HepG2 (cell line): Measurements from ENCODE around the gene C16orf95. TPM values are rescaled to one million over a fixed set of nuclear protein-coding genes. Genes with fewer than 3 reads are reported as not detected.

Source experiments
- ATAC-seq: fragments of 200-7000 bp; cut with Tn5 transposase; 3 replicates; pipeline ENCODE4 v1.9.1; 2020; ENCODE audit warnings: mild to moderate bottlenecking, moderate library complexity
- BruUV-seq: library from RNA; stranded (reverse); fragments of 400-500 nt; replicated peaks from 2 replicates; lab custom pipeline; 2021; lab: Mats Ljungman, UMichigan
- CTCF ChIA-PET: fragments of 300-600 bp; formaldehyde crosslinking; extraction: SDS; loops from one replicate; lab custom pipeline; 2021; ENCODE audit warnings: low total read pairs, inconsistent platforms, low intra/inter-chr PET ratio; lab: Yijun Ruan, JAX
- POLR2A ChIA-PET: fragments of 350-600 bp; sonication (Branson Sonifier 250); formaldehyde crosslinking; loops from one replicate; lab custom pipeline; 2020; ENCODE audit warnings: antibody characterized with exemption, inconsistent platforms; lab: Yijun Ruan, JAX
- DNase-seq: peaks from one replicate; pipeline ENCODE4 v3.0.0-alpha.2; 2015; ENCODE audit warnings: low spot score
- FAIRE-seq: peaks from 3 replicates; lab custom pipeline; 2011; peaks lifted over from hg19 to GRCh38; lab: Jason Lieb, UNC
- H2AFZ ChIP-seq: one replicate; pipeline ENCODE4 v1.6.1; 2011; ENCODE audit warnings: low read length, inconsistent platforms
- H3K27ac ChIP-seq: fragments of 300-600 bp; 3 replicates; pipeline ENCODE4 v1.8.0; 2011; ENCODE audit warnings: mixed run types, mild to moderate bottlenecking, mixed read lengths, low read length, inconsistent platforms; ENCODE audit not compliant: insufficient read depth; ENCODE audit errors: extremely low read length
- H3K27me3 ChIP-seq, 2 experiments: fragments of 200-600 bp in 1 of 2; 2 replicates in 1 of 2; 3 replicates in 1 of 2; pipeline versions ENCODE4 v1.6.0 to v1.8.0; 2011; ENCODE audit warnings: low read length in 2 of 2, mild to moderate bottlenecking in 2 of 2, moderate library complexity in 2 of 2, inconsistent platforms in 1 of 2; ENCODE audit not compliant: insufficient read depth in 2 of 2, control insufficient read depth in 1 of 2
- H3K36me3 ChIP-seq, 2 experiments: fragments of 200-600 bp in 1 of 2; replicated peaks in 1 of 2; 2 replicates in 1 of 2; 3 replicates in 1 of 2; pipeline versions ENCODE4 v1.5.1 to v1.8.0; 2011; ENCODE audit warnings: low read length in 2 of 2, inconsistent platforms in 1 of 2; ENCODE audit not compliant: insufficient read depth in 2 of 2, control insufficient read depth in 1 of 2
- H3K4me1 ChIP-seq: 2 replicates; pipeline ENCODE4 v1.5.1; 2012; ENCODE audit warnings: low read length, inconsistent platforms; ENCODE audit not compliant: insufficient read depth
- H3K4me2 ChIP-seq: 2 replicates; pipeline ENCODE4 v1.6.0; 2011; ENCODE audit warnings: low read depth, low read length, inconsistent platforms
- H3K4me3 ChIP-seq, 3 experiments: fragments of 200-600 bp in 1 of 3; sonication (generic), shearing (Covaris generic) in 1 of 3; replicated peaks in 1 of 3; 2 replicates each; pipeline ENCODE4 v1.5.1; 2011 to 2016; ENCODE audit warnings: low read length in 3 of 3, inconsistent platforms in 2 of 3, low read depth in 2 of 3, mild to moderate bottlenecking in 2 of 3, control low read depth in 1 of 3, mixed read lengths in 1 of 3; ENCODE audit not compliant: insufficient read depth in 1 of 3
- H3K79me2 ChIP-seq: one replicate; pipeline ENCODE4 v1.6.1; 2011; ENCODE audit warnings: low read length, inconsistent platforms; ENCODE audit not compliant: insufficient read depth
- H3K9ac ChIP-seq: 2 replicates; pipeline ENCODE4 v1.6.0; 2011; ENCODE audit warnings: mild to moderate bottlenecking, low read depth, low read length, inconsistent platforms; ENCODE audit not compliant: insufficient read depth
- H3K9me3 ChIP-seq: 2 replicates; pipeline ENCODE4 v1.5.1; 2012; ENCODE audit warnings: mild to moderate bottlenecking, low read length
- H4K20me1 ChIP-seq: 2 replicates; pipeline ENCODE4 v1.6.0; 2011; ENCODE audit warnings: inconsistent platforms, mild to moderate bottlenecking, low read length, moderate library complexity; ENCODE audit not compliant: insufficient read depth
- AHDC1 ChIP-seq: sonication (generic); formaldehyde crosslinking; IDR thresholded peaks from 2 replicates; pipeline ENCODE4 v1.5.1; 2020; ENCODE audit warnings: mild to moderate bottlenecking, missing genetic modification reagents, borderline replicate concordance
- CBX2 ChIP-seq, 2 experiments: fragments of 200-600 bp in 1 of 2; sonication (generic); formaldehyde crosslinking in 1 of 2; IDR thresholded peaks; 2 replicates each; pipeline versions ENCODE4 v1.7.0 to v1.8.1; 2018 to 2022; ENCODE audit warnings: low read depth in 2 of 2, low read length in 1 of 2, mild to moderate bottlenecking in 1 of 2, missing genetic modification reagents in 1 of 2
- KDM2A ChIP-seq: sonication (generic); formaldehyde crosslinking; IDR thresholded peaks from 2 replicates; pipeline ENCODE4 v1.4.0; 2020; ENCODE audit warnings: low read depth, missing genetic modification reagents, borderline replicate concordance
- MAFG ChIP-seq: sonication (generic); formaldehyde crosslinking; IDR thresholded peaks from 2 replicates; pipeline ENCODE4 v1.5.1; 2020; ENCODE audit warnings: mild to moderate bottlenecking, missing genetic modification reagents
- MED8 ChIP-seq: sonication (generic); formaldehyde crosslinking; IDR thresholded peaks from 2 replicates; pipeline ENCODE4 v1.8.1; 2023; ENCODE audit warnings: mild to moderate bottlenecking, missing genetic modification reagents; ENCODE audit not compliant: insufficient replicate concordance
- NFIB ChIP-seq: sonication (generic); formaldehyde crosslinking; IDR thresholded peaks from 2 replicates; pipeline ENCODE4 v1.9.0; 2021; ENCODE audit warnings: missing genetic modification reagents, mild to moderate bottlenecking, borderline replicate concordance
- PREB ChIP-seq: sonication (generic); formaldehyde crosslinking; IDR thresholded peaks from 2 replicates; pipeline ENCODE4 v1.4.0; 2020; ENCODE audit warnings: missing genetic modification reagents
- ZNF264 ChIP-seq: sonication (generic); formaldehyde crosslinking; IDR thresholded peaks from 2 replicates; pipeline ENCODE4 v1.4.0; 2020; ENCODE audit warnings: missing genetic modification reagents
- ZNF326 ChIP-seq: sonication (generic); formaldehyde crosslinking; IDR thresholded peaks from 2 replicates; pipeline ENCODE4 v1.4.0; 2020; ENCODE audit warnings: missing genetic modification reagents, borderline replicate concordance
- WGBS: methylation state at CpG from one replicate; pipeline ENCODE4 v1.1.6; 2017; ENCODE audit warnings: low lambda C conversion rate; 5-methylcytosine and 5-hydroxymethylcytosine counted together
- in situ Hi-C: cut with HindIII; loops from 2 replicates; pipeline ENCODE4 v1.10.0; 2017; ENCODE audit warnings: low pct_unique_long_range_greater_than_20kb; ENCODE audit not compliant: extremely low pct_ligation_motif_present
- intact Hi-C: fragments of 100-400 bp; cut with micrococcal nuclease; formaldehyde crosslinking; loops from one replicate; pipeline ENCODE4 v1.10.0; 2022; ENCODE audit not compliant: unreplicated experiment
- polyA plus RNA-seq, 8 experiments: library from polyadenylated mRNA; depleted of rRNA in 3 of 8; stranded (reverse) in 7 of 8; unstranded in 1 of 8; fragments of >200 nt; fragmentation: Illumina TruSeq in 4 of 8; extraction: Trizol in 4 of 8; gene quantifications; 2 replicates each; pipeline versions ENCODE4 v1.2.1 to v1.2.3, GENCODE V29; 2011 to 2016; ENCODE audit warnings: low read depth in 4 of 8, missing spikeins in 1 of 8, mixed read lengths in 1 of 8; ENCODE audit not compliant: insufficient read depth in 1 of 8
- total RNA-seq, 5 experiments: library from RNA; depleted of rRNA; stranded (reverse); fragments of >200 nt; fragmentation: Illumina TruSeq; extraction: Trizol; gene quantifications; 2 replicates each; pipeline ENCODE4 v1.2.3, GENCODE V29; 2016; ENCODE audit warnings: low read depth in 1 of 5

The C16orf95 gene
- total and polyA plus RNA-seq, 2 of the 13 experiments (the other 11 are each of a cell fraction or from before 2014, with no cell fraction given) = 2.8 to 8.6 TPM

DNA sequence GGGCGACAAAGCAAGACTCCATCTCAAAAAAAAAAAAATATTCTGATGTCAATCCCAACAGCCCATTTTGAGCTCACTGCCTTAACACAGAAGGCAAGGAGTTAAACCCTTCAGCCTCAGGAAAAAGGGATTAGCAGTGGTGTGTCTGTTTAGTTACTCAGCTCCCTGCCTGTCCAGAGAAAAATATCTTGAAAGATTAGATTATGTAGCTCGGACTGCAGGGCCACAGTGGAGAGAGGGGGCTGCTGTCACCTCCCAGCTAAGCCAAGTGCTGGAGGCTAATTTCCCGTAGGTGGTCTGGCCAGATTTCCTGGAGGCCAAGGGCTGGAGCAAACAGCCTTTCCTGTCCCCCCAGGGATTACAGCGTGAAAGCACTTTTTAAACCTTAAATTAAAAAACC lies 50.3 kb downstream of the C16orf95 start (continued):
- no peak for TF ChIP-seq PREB (CRISPR knock-in tag)
- TF ChIP-seq MED8 (CRISPR knock-in tag) = no peak
- TF ChIP-seq MAFG (CRISPR knock-in tag) = no peak
- no peak for TF ChIP-seq AHDC1 (CRISPR knock-in tag)
- no peak for TF ChIP-seq KDM2A (CRISPR knock-in tag)

GRCh38 chr16:87265261-87265660 lies 51.9 kb downstream of the C16orf95 start:
- no TSS peak for BruUV-seq
- H3K79me2 ChIP-seq = no peaks in the 10 kb centered on the region
- no peaks in the 10 kb centered on the region for H3K36me3 ChIP-seq
- H3K27ac ChIP-seq = no peak overlapping the region
- in situ Hi-C loops = no loop called here
- 80% methylated on average over 4 of the region's 4 CpGs for WGBS
- CTCF ChIA-PET = no interaction called here
- H3K9me3 ChIP-seq = peaks cover 4% of the 10 kb centered on the region
- POLR2A ChIA-PET = no interaction called here
- ATAC-seq (no peak), FAIRE-seq (no peak), DNase-seq (no peak)
- intact Hi-C loops = no loop called here
- H3K4me2 ChIP-seq = no peak overlapping the region
- no peak overlapping the region for H3K4me3 ChIP-seq
- H3K27me3 ChIP-seq = no peaks in the 10 kb centered on the region
- no peak overlapping the region for H2AFZ ChIP-seq
- TF ChIP-seq NFIB (CRISPR knock-in tag) (0 out of 2 replicates have a peak, but pooled peaks have one; percentile 50), ZNF326 (CRISPR knock-in tag) (no peak), CBX2 (IDR thresholded peaks at IDR 0.05; ENCODE audit: low read depth, low read length) (no peak), CBX2 (CRISPR knock-in tag; IDR thresholded peaks at IDR 0.05; ENCODE audit: low read depth) (no peak), ZNF264 (CRISPR knock-in tag) (no peak)
- peaks cover 11% of the 10 kb centered on the region for H3K4me1 ChIP-seq
- H3K9ac ChIP-seq = no peak overlapping the region
- H4K20me1 ChIP-seq = no peaks in the 10 kb centered on the region
